Measurements from ENCODE around the gene TANGO2.

- TF ChIP-seq EZH2 (IDR thresholded peaks at IDR 0.05; ENCODE audit: insufficient read depth, poor library complexity, severe bottlenecking), result no peak
- TF ChIP-seq EZH2phosphoT487 (IDR thresholded peaks at IDR 0.05; ENCODE audit: insufficient read depth, low read depth), result no peak
These were observed 45.9 kb downstream of the TANGO2 start for GRCh38 chr22:20066617-20067383.

Data from GM23248 (cell line).